Measurements from ENCODE around the gene TMC7.

The TMC7 gene

DNA sequence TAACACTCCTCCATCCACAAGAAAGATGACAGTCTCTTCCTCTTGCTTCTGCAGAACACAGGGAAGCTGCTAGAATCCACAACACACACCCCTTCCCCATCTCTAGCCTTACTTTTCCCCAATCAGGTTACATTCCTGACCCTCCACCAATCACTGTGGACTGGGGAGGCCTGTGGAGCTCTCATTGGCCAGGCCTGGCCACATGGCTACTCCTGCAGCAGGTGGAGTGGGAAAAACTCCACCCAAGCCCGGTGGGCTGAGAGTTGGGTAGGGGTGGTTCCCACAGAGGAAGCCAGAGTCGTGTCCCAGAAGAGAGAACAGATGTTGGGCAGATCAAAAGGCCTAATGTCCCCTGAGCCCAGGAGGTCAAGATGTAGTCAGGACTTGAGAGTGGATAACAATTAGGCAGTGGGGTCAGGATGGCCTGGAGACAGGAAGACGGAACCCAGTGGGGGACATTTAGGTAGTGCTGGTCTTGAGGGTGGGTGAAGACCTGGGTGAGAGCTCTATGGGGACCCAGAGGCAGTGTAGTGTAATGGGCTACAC, 105.7 kb downstream of the TMC7 start:
- DNase-seq (ENCODE audit: low spot score) = no peak

DNA sequence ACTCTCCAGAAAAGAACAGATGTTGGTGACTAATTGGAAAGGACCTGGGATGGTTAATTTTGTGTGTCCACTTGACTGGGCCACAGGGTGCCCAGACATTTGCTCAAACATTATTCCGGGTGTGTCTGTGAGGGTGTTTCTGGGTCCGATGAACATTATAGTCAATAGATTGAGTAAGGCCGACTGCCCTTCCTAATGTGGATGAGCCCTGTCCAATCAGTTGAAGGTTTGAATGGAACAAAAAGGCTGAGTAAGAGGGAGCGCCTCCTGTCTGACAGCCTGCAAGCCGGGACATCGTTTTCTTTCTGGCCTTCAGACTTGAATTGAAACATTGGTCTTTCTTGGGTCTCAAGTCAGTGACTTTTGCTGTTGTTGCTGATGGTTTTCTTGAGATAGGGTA, 107.2 kb downstream of the TMC7 start:
- DNase-seq (ENCODE audit: low spot score) = no peak

DNA sequence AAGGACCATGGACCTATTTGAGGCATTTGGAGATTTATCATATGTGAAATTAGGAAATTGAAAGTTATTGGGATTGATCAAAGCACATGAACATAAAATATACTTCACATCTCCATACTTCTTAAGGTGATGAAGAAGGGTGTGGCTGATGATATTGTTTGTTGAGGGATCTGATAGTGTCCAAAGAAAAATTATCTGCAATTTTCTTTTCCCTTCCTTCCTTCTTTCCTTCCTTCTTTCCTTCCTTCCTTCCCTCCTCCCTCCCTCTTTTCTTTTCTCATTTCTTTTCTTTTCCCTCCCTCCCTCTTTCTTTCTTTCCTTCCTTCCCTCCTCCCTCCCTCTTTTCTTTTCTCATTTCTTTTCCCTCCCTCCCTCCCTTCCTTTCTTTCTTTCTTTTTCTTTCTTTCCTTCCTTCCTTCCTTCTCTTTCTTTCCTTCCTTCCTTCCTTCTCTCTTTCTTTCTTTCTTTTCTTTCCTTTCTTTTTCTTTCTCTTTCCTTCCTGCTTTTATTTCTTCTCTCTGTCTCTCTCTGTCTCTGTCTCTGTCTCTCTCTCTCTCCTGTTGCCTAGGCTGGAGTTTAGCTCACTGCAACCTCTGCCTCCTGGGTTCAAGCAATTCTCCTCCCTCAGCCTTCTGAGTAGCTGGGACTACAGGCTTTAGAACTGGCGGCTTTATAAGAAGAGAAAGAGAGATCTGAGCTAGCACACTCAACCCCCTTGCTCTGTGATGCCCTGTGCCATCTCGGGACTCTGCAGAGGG, 109.1 kb downstream of the TMC7 start:
- DNase-seq (ENCODE audit: low spot score) = no peak

DNA sequence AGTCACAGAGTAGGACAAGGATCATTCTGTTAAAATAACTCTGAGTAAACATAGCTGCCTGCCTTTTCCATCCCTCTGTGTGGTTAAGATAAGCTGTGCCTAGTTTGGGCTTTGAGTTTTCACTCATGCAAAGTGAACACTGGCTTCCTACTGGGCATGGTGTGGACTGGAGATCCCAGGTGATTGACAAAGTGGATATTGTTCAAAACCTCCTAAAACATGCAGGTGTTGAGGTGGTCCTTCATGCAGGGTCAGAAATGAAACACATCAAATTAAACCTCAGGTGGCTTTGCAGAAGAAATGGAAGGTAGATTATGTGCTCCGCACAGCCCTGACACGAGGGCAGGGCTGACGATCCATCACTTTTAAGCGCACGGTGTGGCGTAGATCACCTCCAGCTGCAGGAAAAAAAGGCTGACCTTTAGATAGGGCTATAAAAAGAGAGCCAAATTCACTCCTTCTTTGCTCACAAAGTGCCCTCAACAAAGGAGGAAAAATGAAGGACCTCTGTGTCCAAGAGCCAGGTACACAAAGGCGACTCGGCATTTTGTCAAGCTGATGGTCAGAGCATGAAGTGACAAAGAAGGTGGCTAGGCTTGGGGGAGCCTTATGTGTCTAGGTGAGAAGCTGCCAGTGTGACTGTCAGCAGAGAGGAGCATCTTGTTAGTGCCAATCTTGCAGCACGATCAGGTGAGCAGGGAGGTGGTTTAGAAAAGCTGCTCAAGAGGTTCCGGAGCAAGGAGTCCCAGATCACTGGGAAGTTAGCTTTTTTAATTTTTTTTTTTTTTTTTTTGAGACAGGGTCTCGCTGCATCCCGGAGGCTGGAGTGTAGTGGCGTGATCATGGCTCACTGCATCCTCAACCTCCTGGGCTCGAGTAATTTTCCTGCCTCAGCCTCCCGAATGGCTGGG, 110.2 kb downstream of the TMC7 start:
- no peak for DNase-seq (ENCODE audit: low spot score)

DNA sequence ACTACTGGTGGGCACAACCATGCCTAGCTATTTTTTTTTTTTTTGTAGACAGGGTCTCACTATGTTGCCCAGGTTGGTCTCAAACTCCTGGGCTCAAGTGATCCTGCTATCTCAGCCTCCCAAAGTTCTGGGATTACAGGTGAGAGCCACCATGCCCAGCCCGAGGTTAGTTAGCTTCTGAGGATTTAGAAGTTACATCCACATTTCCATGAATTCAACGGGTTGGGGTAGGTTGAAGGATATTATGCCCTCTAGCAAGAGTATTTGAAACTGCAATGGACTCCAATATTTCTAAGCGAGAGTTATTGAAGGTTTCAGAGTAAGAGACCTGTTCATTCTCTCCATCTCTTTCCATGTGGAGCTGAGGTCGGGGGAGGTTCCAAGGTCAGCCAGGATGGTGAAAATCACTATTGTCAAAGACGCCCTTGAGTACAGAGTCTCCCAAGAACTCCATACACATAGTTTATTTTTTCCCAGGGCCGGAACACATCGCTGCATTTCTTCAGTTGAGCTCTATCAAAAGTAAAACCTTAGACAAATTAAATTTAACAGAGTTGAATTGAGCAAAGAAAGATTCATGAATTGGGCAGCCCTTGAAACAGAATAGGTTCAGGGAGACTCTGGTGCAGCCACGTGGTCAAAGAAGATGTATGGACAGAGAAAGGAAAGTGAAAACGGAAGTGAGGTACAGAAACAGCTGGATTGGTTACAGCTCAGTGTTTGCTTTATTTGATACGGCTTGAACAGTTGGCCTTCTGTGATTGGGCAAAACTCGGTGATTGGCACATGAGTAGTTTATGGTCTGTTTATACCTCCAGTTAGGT, 111.0 kb downstream of the TMC7 start:
- peak; percentile 34 for DNase-seq (ENCODE audit: low spot score)

DNA sequence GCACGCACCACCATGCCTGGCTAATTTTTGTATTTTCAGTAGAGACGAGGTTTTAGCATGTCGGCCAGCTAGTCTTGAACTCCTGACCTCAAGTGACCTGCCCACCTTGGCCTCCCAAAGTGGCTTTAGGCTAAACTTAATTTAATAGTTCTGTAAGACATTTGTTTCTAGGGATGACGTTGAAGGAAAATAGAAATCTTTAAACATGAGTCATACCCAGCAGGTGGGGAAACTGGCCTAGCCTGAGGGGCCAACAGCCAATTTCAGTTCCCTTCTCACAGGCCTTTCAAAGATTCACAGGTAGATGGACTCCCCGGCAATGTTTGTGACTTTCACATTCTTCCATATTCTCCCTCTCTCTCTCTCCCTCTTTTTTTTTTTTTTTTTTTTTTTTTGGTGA, 111.9 kb downstream of the TMC7 start:
- DNase-seq (ENCODE audit: low spot score) = no peak

DNA sequence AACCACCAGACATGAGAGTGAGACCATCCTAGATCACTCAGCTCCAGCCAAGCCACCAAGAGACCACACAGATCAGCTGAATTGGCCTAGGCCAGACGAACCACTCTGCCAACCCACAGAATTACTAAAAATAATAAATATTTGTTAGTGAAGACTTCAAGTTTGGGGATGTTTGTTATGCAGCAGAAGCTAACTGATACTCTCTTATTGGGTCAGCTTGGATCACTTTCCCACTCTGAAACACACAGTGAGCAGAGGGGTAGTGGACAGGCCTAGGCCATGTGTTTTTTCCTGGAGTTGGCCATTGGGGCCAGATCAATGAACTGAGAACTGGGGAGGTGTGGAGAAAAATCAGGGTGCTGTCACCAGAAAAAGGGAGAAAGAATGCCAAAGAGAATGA, 114.4 kb downstream of the TMC7 start:
- DNase-seq (ENCODE audit: low spot score) = no peak

DNA sequence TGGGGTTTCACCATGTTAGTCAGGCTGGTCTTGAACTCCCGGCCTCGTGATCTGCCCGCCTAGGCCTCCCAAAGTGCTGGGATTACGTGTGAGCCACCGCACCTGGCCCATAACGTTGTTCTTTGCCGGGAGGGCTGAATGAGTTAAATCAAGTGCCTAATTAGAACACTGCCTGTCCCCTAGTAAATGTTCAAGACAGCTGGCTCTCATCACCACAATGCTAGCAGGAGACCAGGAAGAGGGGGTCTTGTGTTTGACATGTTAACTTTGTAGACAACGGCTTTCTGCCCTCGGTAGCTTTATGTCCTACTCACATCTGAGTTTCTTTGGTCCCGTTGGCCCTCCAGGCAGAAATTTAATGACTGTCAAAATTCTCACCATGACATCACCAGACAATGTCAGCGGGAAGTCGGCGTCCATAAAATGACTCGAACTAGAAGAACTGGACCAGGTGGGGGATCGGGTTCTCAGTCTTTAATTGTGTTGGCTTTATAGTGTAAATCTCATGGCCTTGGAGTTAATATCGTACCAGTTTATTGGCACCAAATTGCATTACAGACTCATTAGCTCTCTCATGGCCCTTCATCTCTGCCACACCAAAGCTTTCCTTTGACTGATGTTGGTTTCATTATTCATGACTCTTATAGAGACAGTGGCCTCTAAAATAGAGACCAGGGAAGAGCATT, 118.6 kb downstream of the TMC7 start:
- DNase-seq (ENCODE audit: low spot score) = no peak

DNA sequence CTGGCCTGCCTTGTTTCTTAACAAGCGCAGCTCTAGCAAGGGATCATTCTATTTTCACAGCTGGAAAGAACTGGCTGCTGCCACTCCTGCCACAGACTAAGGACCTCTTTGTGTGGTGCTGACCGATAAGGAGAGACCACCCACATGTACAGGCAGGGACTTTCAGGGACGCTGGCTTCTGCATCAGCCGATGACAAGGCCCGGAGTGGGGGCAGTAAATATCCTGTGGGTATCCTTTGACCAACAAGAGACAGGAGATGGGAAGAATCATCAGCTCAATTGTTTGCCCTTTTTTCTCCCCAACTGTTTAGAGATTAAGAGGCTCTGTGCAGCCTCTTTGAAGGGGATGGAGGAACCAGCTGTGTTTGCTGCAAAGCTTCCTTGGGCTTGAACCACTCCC, 120.9 kb downstream of the TMC7 start:
- DNase-seq (ENCODE audit: low spot score) = no peak

DNA sequence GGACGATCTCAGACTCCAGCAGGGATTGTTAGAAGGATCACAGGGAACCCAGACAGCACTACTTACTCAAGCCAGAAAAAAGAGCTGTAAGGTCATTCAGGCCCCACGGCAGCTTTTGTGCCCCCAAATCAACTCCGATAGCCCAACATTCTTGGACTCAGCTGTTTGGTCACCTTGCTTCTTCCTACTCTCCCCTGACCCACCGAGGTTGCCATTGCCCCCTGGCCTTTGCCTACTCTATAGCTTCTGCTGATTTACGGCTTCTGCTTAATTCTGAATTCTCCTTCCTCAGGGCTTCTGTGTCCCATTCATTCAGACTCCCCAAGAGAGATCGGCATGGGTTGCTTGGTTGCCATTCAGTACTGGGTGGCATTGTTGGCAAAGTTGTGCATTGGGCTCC, 121.4 kb downstream of the TMC7 start:
- no peak for DNase-seq (ENCODE audit: low spot score)

DNA sequence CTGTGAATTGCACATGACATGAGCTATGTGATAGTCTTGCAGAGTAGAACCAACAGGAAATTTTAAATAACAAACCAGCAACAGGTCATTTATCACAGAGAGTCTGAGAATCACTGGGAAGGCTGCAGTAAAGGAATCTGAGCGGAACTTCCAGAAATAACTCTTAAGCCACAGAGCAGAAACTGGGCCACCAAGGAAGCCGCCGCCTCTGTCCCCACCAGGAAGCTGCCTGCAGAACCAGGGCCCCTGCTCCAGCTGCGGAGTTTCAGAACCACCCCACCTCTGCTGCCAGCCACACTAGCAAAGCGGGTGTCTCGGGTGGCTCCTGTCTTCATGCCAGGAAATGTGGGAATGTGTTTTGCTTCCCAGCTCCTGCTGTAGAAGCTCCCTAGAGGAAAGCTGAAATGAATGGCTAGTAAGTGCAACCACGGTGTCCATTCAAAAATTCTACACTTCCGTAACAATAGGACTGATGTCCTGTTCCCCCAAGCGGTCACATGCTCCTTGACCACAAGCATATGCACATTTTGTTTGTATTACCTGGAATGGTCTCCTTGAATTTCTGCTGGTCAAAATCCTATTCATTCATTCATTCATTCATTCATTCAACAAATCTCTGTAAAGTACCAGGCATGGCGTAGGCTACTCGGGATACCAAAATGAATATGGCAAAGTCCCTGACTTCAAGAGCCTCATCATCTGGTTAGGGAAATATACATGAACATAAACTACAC, 122.3 kb downstream of the TMC7 start:
- no peak for DNase-seq (ENCODE audit: low spot score)

DNA sequence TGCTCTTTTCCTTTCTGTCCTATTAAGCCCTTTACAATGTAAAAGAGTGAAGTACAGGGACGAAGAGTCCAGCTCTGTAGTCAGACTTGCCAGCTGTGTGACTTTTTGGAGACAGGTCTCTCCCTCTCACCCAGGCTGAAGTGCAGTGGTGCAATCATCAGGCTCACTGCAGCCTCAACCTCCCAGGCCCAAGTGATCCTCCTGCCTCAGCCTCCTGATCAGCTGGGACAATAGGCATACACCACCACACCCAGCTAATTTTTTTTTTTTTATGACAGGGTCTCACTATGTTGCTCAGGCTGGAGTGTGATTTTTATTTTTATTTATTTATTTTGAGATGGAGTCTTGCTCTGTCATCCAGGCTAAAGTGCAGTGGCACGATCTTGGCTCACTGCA, 122.9 kb downstream of the TMC7 start:
- no peak for DNase-seq (ENCODE audit: low spot score)

DNA sequence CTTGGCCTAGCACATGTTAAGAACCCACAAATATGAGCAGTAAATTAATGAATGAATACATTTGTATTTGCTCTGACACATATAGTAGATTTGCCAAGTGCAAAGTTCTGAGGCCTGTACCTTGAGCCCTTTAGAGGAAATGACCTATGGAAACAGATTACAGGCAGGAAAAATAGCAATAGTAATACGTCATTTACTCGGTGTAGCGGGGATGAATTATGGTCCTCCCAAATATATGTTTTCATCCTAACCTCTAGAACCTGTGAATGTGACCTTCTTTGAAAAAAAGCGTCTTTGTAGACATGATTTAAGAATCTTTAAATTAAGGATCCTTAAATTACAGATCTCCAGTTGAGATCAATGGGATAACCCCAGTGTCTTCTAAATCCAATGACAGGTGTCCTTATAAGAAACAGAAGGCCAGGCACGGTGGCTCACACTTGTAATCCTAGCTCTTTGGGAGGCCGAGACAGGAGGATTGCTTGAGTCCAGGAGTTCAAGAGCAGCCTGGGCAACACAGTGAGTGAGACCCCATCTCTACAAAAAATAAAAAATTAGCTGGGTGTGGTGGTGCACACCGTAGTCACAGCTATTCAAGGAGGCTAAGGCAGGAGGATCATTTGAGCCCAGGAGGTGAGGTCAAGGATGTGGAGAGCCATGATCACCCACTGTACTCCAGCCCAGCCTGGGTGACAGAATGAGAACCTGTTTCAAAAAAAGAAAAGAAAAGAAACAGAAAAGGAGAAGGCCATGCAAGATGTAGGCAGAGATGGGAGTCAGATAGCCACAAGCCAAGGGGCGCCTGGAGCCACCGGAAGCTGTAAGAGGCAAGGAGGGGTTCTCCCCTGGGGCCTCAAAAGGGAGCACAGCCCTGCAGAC, 124.9 kb downstream of the TMC7 start:
- DNase-seq (ENCODE audit: low spot score) = no peak

DNA sequence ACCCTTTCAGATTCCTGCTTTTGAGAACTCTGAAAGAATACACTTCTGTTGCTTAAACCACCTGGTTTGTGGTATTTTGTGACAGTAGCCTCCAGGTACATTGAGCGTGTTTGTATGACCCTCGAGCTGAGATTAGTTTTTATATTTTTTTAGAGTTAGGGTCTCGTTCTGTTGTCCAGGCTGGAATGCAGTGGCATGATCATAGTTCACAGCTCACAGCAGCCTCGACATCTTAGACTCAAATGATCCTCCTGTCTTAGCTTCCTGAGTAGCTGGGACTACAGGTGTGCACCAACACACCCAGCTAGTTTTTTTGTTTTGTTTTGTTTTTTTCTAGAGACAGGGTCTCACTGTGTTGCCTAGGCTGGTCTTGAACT, 125.5 kb downstream of the TMC7 start:
- DNase-seq (ENCODE audit: low spot score) = no peak

DNA sequence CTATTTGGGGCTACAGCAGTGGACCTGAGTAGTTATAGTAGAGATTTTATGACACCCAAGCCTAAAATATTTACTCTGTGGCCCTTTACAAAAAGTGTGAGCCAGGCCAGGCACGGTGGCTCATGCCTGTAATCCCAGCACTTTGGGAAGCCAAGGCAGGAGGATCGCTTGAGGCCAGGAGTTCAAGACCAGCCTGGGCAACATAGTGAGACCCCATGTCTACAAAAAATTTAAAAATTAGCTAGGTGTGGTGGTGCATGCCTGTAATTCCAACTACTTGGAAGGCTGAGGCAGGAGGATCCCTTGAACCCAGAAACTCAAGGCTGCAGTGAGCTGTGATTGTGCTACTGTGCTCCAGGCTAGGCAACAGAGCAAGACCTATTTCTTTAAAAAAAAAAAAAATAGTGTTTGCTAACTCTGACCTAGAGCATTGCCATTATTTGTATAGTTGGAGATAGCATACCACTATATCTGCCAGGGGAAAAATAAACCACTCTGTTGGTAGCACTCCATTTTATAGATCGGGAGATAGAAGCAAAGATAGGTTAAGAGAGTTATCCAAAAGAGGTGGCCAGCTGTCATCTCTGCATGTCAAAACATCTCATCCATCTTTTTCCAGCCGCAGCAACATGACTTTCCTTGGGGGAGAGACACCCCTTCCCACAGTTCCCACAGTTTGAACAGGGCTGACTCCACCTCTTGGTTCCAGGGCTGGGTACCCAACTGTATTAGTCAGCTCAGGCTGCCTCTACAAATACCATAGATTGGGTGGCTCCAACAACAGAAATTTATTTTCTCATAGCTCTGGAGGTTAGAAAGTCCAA, 127.0 kb downstream of the TMC7 start:
- no peak for DNase-seq (ENCODE audit: low spot score)

DNA sequence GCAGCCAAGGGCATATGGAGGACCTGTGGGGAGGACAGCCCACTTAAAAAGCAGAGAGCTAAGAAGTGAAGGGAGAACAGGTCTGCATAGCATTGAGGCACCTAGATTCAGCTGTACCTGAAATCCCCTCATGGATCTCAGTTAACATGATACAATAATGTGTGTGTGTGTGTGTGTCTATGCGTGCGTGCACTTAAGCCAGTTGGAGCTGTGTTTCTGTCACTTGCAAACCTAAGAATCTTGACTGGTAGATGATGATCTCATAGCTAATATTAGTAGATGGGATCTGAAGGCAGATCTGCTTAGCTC, 128.3 kb downstream of the TMC7 start:
- DNase-seq (ENCODE audit: low spot score) = no peak

Measured in activated CD4-positive, alpha-beta T cell treated with anti-CD3 and anti-CD28 coated beads, Interleukin-2, Interleukin-4, amounts not matched to agents 100 ng/mL and 50 ng/mL, durations not matched to agents 16 hours and 8 hours (primary cell).